Spleen (tissue), 7 donors: ENCODE measurements around the gene ZNF236.

ENCODE experiments used
- CTCF ChIP-seq, 11 experiments: fragments of 200-600 bp in 7 of 11; fragments of 450-650 bp in 4 of 11; sonication (generic) in 4 of 11; IDR thresholded peaks in 8 of 11; conservative IDR thresholded peaks in 3 of 11; 1 replicate in 7 of 11; 2 replicates in 4 of 11; pipeline versions ENCODE4 v1.4.0 to v1.8.0; 2016 to 2021; ENCODE audit warnings: antibody characterized with exemption in 11 of 11, inconsistent platforms in 4 of 11, mild to moderate bottlenecking in 1 of 11
- POLR2A ChIP-seq, 3 donors: fragments of 450-650 bp; IDR thresholded peaks; one replicate each; pipeline ENCODE4 v1.5.1; 2017; ENCODE audit warnings: antibody characterized with exemption in 3 of 3, mild to moderate bottlenecking in 1 of 3
- POLR2AphosphoS5 ChIP-seq, 3 donors: sonication (generic); formaldehyde crosslinking; IDR thresholded peaks; one replicate each; pipeline ENCODE4 v1.5.1; 2017; ENCODE audit warnings: antibody characterized with exemption in 3 of 3
- donor health status: DM: no; HTN: no; CAD: no; lungs with moderate emphysema.
- donor health status: DM: no; HTN: no; CAD: no.
- donor health status: DM: no; HTN: no; CAD: no.

DNA sequence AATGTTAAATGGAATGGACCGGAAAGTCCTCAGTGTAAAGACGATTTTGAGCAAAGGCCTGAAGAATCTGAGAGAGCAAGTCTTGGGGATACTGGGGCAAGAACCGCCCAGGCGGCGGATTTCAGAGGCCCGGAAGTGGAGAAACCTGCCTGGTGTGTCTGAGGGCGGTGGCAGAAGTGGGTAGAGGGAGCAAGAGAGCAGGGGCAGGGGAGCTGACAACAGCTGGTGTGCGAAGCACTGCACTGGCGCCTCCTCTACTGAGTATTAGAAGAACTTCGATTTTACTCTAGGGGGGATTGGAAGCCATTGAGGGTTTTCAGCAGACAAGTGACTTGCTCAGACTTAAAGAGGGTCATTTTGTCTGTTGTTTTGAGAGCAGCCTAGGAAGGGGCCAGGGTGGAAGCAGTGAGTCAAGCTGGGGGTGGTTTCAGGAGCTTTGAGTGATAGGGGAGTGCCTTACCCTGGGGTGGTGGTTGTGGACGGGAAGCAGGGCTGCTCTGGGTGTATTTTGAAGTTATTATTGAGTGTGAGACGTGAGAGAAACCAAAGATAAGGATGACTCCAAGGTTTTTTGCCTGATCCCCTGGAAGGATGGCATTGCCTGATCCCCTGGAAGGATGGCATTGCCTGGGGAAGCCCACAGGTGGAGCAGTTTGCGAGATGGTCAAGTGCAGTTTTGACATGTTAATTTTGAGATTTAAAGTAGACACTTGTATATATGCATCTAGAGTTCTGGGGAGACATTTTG lies 52.5 kb downstream of the ZNF236 start:
- no peak for TF ChIP-seq CTCF (IDR thresholded peaks at IDR 0.05 in 8 of 11, conservative IDR thresholded peaks at IDR 0.05 in 3 of 11)
- no peak for TF ChIP-seq POLR2A (IDR thresholded peaks at IDR 0.05)
- TF ChIP-seq POLR2AphosphoS5 (IDR thresholded peaks at IDR 0.05) = no peak
